Omental fat pad (tissue), 4 donors: Measurements from ENCODE around the gene SMG6. TPM values are rescaled to one million over a fixed set of nuclear protein-coding genes. Genes with fewer than 3 reads are reported as not detected.
A peak's percentile ranks its signal among the peaks of the same experiment; 100 is the strongest.

Source experiments
- ATAC-seq: fragments of 150-250 bp; one replicate; pipeline ENCODE4 v1.9.1; 2016; ENCODE audit warnings: mild to moderate bottlenecking, moderate library complexity; ENCODE audit not compliant: low FRiP score
- DNase-seq: peaks from one replicate; pipeline ENCODE4 v3.0.0-alpha.2; 2019; ENCODE audit warnings: low spot score
- total RNA-seq, 4 donors: library from RNA; depleted of rRNA; stranded (reverse); fragments of >200 nt; gene quantifications; one replicate each; pipeline ENCODE4 v1.1.0, GENCODE V29; 2016
- TF ChIP-seq, protein P1 (sequence below), 3 donors: fragments of 450-650 bp; IDR thresholded peaks; one replicate each; pipeline ENCODE4 v1.5.1; 2016 to 2017; ENCODE audit warnings: antibody characterized with exemption in 3 of 3, mild to moderate bottlenecking in 3 of 3, moderate library complexity in 2 of 3

The SMG6 gene
- total RNA-seq, 4 donors from 2014 or later = 19.1 to 36.1 (median 25.1) TPM

DNA sequence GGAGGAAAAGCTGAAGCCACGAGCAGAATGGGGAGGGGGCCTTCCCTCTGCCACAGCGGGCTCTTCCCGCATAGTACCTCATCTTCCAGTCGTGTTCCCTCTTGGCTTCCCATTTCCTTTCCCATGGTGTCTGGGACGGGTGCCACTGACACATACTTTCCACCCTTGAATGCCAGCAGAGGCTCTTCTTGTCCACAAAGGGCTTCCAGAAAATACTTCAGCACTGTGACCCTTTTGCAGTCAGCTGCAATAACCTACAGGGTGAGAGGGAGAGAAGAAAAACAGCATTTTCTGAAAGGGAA, 218.0 kb downstream of the SMG6 start:
- TF ChIP-seq, protein P1, sequence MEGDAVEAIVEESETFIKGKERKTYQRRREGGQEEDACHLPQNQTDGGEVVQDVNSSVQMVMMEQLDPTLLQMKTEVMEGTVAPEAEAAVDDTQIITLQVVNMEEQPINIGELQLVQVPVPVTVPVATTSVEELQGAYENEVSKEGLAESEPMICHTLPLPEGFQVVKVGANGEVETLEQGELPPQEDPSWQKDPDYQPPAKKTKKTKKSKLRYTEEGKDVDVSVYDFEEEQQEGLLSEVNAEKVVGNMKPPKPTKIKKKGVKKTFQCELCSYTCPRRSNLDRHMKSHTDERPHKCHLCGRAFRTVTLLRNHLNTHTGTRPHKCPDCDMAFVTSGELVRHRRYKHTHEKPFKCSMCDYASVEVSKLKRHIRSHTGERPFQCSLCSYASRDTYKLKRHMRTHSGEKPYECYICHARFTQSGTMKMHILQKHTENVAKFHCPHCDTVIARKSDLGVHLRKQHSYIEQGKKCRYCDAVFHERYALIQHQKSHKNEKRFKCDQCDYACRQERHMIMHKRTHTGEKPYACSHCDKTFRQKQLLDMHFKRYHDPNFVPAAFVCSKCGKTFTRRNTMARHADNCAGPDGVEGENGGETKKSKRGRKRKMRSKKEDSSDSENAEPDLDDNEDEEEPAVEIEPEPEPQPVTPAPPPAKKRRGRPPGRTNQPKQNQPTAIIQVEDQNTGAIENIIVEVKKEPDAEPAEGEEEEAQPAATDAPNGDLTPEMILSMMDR (IDR thresholded peaks at IDR 0.05) = no peak
- ATAC-seq = no peak
- no peak for DNase-seq

GRCh38 chr17:2084766-2085647, 218.6 kb downstream of the SMG6 start:
- DNase-seq = no peak
- ATAC-seq = no peak
- TF ChIP-seq, protein P1 (IDR thresholded peaks at IDR 0.05) = no peak

DNA sequence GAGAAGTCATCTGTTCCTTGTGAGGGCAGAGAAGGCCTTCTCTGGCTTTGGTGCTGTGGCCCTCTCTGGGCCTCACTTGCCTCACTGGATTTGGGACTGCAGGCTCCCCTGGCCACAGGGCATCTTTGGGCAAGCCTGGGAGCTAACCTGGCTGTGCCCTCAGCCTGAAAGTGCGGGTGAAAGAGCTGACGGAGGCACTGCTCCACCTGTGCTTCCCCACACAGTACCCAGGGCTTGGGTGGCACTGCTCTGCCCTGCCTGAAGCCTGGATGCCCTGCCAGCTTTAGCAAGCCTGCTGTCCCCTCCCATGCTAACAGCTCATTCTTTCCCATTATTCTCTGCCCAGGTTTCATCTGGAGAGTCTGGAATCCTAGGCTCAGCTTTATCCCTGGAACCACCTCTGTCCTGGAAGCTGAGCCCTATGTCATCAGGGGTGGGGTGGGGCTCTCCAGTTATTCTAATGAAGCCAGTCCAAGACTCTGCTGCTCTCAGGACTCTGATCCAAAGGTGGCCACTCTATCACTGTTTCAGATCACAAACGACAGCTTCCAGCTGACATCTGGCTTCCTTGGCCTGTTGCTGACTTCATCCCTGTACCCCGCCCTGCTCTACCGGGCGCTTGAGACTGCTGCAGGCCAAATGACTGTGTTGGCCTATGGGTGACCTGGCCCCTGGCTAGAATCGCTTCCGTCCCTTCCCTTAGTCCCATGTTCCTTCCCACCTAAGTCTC, 219.4 kb downstream of the SMG6 start:
- ATAC-seq (no peak), DNase-seq (no peak)
- TF ChIP-seq, protein P1 (IDR thresholded peaks at IDR 0.05) = no peak

- TF ChIP-seq, protein P1 (IDR thresholded peaks at IDR 0.05) = no peak
- DNase-seq (no peak), ATAC-seq (peak; percentile 6)
Measured at GRCh38 chr17:2083613-2084035, 220.0 kb downstream of the SMG6 start.

- ATAC-seq (no peak), DNase-seq (no peak)
- TF ChIP-seq, protein P1 (IDR thresholded peaks at IDR 0.05) = no peak
Measured at GRCh38 chr17:2082003-2082781, 221.4 kb downstream of the SMG6 start.

- TF ChIP-seq, protein P1 (IDR thresholded peaks at IDR 0.05) = no peak
- no peak for DNase-seq
- ATAC-seq = no peak
Measured at GRCh38 chr17:2081564-2081963, 222.0 kb downstream of the SMG6 start.
